NCI-H526 treated with DMSO at 0.1 percent for 48 hours (cell line): Measurements from ENCODE around the gene B3GAT1.

ENCODE experiments used
- DNase-seq: peaks from one replicate; lab custom pipeline; 2025; lab: John Stamatoyannopoulos, UW

Gene B3GAT1

GRCh38 chr11:134441706-134442105 lies 29.7 kb upstream of the B3GAT1 start:
- DNase-seq, result no peak

DNA sequence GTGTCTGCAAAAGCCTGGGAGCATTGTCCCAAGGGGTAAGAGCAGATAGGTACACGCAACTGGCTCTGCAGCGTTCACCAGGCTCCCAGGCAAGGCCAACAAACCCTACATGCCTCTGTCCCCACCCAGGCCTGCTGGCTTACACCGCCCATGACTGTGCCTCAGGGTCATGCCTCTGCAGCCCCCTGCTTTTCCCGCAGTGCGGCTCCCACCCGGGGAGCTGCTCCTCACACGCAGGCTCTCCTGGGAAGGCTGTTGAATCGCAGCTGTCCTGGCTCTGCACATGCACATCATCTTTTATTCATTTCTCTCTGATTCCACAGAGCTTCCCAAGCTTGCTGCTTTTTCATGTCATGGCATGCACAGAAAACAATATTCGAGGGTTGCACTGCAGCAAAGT lies 29.2 kb upstream of the B3GAT1 start:
- no peak for DNase-seq

GRCh38 chr11:134440851-134441250 lies 28.8 kb upstream of the B3GAT1 start:
- DNase-seq, result no peak

DNA sequence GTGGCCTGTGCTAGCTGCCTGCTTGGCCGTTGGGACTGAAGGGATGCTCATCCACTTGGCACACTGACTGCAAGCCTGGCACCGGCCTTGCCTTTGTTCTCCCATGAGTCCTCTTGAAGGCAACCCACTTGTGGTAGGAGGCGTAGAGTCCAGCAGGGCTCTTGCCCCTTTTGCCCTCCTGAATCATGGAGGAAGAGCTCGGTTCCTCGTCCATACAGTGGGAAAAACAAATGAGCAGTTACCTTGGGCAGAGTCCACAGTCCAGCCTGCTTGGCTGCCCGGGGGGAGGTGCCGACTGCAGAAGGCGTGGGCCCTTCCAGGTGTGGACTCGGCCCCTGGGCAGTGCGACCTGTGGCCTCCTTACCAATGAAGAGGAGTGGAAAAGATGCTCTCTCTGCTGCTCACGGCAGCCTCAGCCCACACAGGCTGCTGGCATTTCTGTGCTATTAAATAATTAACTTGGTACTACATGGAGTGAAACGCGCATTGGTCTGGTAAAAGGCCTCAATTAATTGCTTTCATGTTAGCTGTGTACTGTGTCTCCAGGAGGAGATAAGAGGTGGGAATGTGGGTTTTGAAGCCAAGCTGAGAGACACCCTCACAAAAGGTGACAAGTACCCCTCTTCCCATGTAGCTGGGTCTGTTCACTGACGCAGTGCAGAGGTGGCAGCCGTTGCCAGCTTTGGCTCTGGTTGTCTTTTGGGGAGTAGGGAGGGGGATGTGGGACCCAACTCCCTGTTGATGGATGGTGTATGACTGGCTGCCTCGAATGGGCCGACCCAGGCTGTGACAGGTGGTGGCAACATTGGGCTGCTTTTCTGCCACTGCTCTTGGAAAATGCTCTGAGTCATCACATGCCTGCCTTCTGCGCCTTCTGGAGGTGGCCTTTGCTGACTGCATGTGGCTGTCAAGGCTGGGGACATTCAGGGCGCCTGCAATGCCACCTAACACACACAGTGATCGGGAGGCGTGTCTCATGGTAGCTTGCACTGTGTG lies 26.8 kb upstream of the B3GAT1 start:
- DNase-seq, result no peak

GRCh38 chr11:134437821-134438220 lies 25.8 kb upstream of the B3GAT1 start:
- no peak for DNase-seq

GRCh38 chr11:134436781-134437180 lies 24.7 kb upstream of the B3GAT1 start:
- DNase-seq, result no peak

- DNase-seq, result no peak
These were observed 21.8 kb upstream of the B3GAT1 start for GRCh38 chr11:134433806-134434205.

DNA sequence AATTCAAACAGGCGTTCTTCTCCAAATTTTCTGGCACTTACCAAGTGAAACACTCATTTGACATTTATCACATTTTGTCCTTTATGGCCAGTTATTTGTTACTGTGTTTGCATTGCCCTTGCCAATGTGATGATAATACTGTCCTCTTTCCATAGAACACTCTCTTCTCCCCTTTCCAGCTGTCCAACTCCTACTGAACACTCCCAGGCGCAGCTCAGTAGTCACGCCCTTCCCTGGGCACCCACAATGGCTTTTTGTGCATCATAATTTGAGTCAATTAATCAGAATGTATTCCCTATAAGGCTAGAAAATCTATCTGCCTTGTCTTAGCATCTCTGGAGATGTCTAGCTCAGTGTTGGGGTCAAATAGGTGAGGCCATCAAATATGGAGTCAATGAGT lies 21.2 kb upstream of the B3GAT1 start:
- DNase-seq, result no peak

- no peak for DNase-seq
These were observed 20.7 kb upstream of the B3GAT1 start for GRCh38 chr11:134432776-134433175.

GRCh38 chr11:134429106-134429505 lies 17.1 kb upstream of the B3GAT1 start:
- DNase-seq, result no peak

- no peak for DNase-seq
These were observed 13.9 kb upstream of the B3GAT1 start for GRCh38 chr11:134425816-134426536.

DNA sequence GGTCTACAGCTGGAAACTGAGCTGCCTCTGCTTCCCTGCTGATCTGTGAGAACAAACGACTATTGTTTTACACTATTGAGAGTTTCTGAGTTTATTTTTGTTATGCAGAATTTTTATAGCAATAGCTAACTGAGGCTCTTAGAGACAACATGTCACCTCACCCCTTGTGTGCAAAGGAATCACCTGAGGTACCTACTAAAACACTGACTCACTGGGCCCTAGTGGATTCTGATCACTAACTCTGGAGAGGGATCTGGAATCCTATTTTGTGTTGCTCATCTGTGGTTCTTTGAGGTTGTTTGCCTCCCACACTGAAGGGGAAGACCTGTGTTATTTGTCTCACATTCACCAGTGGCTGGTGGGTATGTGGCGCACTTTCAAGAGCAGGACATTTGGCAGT lies 13.4 kb upstream of the B3GAT1 start:
- DNase-seq, result no peak

GRCh38 chr11:134423106-134423505 lies 11.1 kb upstream of the B3GAT1 start:
- no peak for DNase-seq

DNA sequence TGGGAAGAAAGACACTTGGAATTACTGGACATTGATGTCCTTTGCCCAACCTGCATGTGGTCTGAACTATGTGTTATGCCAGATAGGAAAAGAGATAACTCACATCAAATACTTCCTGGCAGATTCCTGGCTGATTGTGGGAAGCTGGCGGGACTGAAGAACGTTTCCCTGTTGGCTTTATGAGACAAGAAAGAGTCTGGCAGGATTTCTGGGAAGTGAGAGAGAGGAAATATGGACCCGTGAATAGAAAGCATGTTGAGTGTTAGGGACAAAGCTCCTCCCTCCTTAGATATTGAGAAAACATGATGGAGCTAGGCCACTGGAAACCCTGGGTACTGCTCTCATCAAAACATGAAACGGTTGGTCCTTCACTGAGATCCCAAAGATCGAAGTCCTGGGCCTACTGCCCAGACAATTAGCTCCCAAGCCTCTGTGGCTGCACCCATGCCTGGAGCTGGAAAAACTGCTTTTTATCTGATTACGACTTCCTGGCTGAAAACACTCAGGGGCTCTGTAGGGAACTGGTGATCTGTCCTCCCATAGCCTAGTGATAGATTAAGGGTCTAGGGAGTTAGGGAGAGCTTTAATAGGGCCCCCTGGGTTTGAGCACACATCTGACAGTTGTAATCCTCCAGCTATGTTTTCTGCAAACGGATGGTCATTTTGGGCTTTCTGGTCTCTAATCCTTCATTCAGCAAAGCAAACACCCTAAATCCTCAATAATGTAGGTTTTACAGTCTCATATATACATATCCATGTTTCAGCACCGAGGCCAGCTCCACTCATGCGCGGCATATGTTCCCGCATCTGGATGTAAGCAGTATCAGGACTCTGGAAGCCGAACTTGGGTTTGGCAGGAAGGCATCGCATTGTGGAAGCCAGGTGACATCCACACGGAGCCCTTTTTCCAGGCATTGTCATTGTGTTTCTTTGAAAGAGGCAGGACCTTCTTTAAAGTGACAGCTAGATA lies 6.1 kb upstream of the B3GAT1 start:
- DNase-seq, result no peak

DNA sequence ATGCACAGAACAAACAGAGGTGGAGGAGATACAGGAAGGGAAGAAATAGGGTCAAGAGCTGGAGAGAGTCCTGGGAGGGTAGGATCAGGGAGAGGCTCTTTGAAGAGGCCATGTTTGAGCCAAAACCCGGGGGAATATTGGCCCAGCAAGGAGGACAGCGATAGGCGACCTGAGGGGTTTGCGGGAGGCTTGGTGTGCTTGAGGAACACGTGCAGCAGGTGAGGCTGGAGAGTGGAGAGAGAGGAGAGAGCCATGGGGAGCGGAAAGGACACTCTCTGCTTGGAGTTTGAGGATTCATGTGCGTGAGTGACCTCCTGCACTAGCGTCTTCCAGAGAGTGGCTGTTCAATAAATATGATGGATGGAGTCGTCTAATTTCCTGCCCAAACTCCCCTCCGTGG lies 4.7 kb upstream of the B3GAT1 start:
- no peak for DNase-seq

DNA sequence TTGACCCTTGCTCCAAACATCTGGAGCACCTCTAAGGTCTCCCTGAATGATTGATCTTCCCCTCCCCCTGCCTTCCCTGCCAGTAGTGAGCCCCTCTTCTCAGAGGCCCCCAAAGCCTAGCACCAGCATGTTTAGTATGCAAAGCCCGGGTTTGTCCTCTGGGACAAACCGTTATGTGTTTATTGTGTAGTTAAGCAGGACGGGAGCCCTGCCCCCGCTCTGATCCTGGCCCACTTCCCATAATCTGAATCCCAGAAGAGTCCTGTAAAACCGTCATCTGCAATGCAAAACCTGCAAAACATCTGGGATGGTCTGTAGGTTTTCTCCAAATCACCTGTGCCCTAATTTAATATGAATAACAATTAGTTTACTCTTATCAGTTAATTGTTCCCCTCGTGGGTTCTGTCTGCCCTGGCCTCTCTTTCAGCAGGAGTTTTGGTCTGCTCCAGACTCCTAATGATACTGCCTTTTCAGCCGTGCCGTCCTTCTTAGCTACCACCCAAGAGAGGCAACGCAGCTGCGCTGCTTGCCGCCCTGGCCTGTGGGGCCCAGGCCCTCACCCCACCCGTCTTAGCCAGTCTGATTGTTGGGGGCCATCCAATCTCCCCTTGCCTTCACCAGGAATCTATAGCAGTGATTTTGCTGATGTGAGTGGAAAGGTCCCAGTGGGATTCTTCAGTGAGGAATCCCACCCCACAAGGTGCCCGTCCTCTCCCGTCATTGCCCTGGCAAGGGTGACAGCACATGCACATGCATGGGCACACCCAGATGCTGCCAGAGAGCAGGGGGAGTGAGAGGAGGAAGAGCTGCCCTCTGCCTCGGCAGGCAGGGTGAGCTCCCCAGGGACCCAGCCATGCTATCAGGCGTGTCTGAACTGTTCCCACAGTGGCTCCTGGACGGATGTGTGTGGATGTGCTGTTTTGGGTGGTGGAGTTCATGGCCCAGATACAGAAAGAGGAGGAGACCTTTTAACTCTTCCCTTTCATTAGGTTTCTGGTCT lies 3.0 kb upstream of the B3GAT1 start:
- peak; percentile 91 for DNase-seq

- no peak for DNase-seq
These were observed 2.0 kb upstream of the B3GAT1 start for GRCh38 chr11:134413826-134414731.

- peak; percentile 54 for DNase-seq
These were observed 1.2 kb upstream of the B3GAT1 start for GRCh38 chr11:134413043-134413825.

DNA sequence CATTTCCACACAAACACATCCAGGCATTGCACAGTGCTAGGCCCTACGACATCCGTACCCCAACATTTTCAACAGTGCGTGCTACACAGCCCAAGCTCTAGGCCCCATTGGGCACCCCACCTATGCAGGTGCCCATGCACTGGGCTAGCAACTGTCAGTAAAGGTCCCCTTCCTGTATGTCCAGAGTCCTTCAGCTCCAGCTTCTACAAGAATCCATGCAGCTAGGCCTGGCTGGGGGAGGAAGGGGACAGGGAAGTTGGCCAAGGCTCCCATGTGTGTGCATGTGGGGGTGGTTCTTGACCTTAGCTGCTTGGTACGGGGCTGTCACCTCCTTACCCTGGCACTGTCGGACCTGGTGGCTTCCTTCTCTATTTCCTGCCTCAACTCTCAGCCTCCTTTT lies 1.3 kb downstream of the B3GAT1 start:
- no peak for DNase-seq
